Brain microvascular endothelial cell (primary cell): Measurements from ENCODE around the gene ADAMTS18.
"Not testable (repeated sequence)": the region's sequence is repeated elsewhere in the genome, so short reads cannot be mapped to it uniquely, and the experiment has no call there.

Source experiments
- DNase-seq: peaks from one replicate; pipeline ENCODE4 v3.0.0-alpha.2; 2020
- H3K27ac ChIP-seq: fragments of 250-450 bp; sonication (Bioruptor Pico); 2 replicates; pipeline ENCODE4 v1.5.1; 2020; ENCODE audit warnings: mild to moderate bottlenecking, moderate library complexity
- H3K27me3 ChIP-seq: fragments of 250-450 bp; sonication (Bioruptor Pico); replicated peaks from 2 replicates; pipeline ENCODE4 v1.5.1; 2020; ENCODE audit warnings: mild to moderate bottlenecking
- H3K36me3 ChIP-seq: fragments of 250-450 bp; sonication (Bioruptor Pico); replicated peaks from 2 replicates; pipeline ENCODE4 v1.5.1; 2020; ENCODE audit warnings: mild to moderate bottlenecking
- H3K4me3 ChIP-seq: 2 replicates; pipeline ENCODE4 v1.5.1; 2011; ENCODE audit warnings: low read depth, mild to moderate bottlenecking, control low read depth, low read length, moderate library complexity
- CTCF ChIP-seq: IDR thresholded peaks from 2 replicates; pipeline ENCODE4 v1.5.1; 2011; ENCODE audit warnings: low read depth, mild to moderate bottlenecking, moderate library complexity, low read length, control low read depth, inconsistent platforms; ENCODE audit errors: missing control alignments
- in situ Hi-C: cut with HindIII; loops from 2 replicates; pipeline ENCODE4 v1.10.0; 2017; ENCODE audit warnings: low sequenced_read_pairs, low pct_ligation_motif_present

ADAMTS18 gene

GRCh38 chr16:77277141-77277540, 157.7 kb downstream of the ADAMTS18 start:
- Histone ChIP-seq H3K27me3 (no peaks in the 10 kb centered on the region), H3K27ac (no peak overlapping the region), H3K36me3 (no peaks in the 10 kb centered on the region), H3K4me3 (no peak overlapping the region)
- no peak for TF ChIP-seq CTCF
- DNase-seq = no peak
- in situ Hi-C loops = no loop called here

GRCh38 chr16:77276661-77277060, 158.2 kb downstream of the ADAMTS18 start:
- no peak overlapping the region for H3K4me3 ChIP-seq
- no peaks in the 10 kb centered on the region for H3K27me3 ChIP-seq
- DNase-seq = no peak
- H3K36me3 ChIP-seq = no peaks in the 10 kb centered on the region
- H3K27ac ChIP-seq = no peak overlapping the region
- no peak for TF ChIP-seq CTCF
- in situ Hi-C loops = no loop called here

- H3K4me3 ChIP-seq, H3K27me3 ChIP-seq, DNase-seq, H3K36me3 ChIP-seq, in situ Hi-C loops, H3K27ac ChIP-seq: not testable (repeated sequence)
Observed at GRCh38 chr16:77275303-77275702, 159.5 kb downstream of the ADAMTS18 start.

- in situ Hi-C loops = no loop called here
- Histone ChIP-seq H3K4me3 (no peak overlapping the region), H3K36me3 (no peaks in the 10 kb centered on the region), H3K27ac (no peak overlapping the region), H3K27me3 (no peaks in the 10 kb centered on the region)
- TF ChIP-seq CTCF = no peak
- no peak for DNase-seq
Observed at GRCh38 chr16:77273815-77274214, 161.0 kb downstream of the ADAMTS18 start.

- in situ Hi-C loops = no loop called here
- no peaks in the 10 kb centered on the region for H3K36me3 ChIP-seq
- no peak overlapping the region for H3K4me3 ChIP-seq
- no peak for TF ChIP-seq CTCF
- no peaks in the 10 kb centered on the region for H3K27me3 ChIP-seq
- no peak for DNase-seq
- no peak overlapping the region for H3K27ac ChIP-seq
Observed at GRCh38 chr16:77271532-77272426, 163.1 kb downstream of the ADAMTS18 start.

GRCh38 chr16:77266185-77266584, 168.6 kb downstream of the ADAMTS18 start:
- in situ Hi-C loops, H3K27ac ChIP-seq, DNase-seq, H3K36me3 ChIP-seq, H3K4me3 ChIP-seq, H3K27me3 ChIP-seq: not testable (repeated sequence)

GRCh38 chr16:77262971-77263370, 171.9 kb downstream of the ADAMTS18 start:
- Histone ChIP-seq H3K36me3 (no peaks in the 10 kb centered on the region), H3K4me3 (no peak overlapping the region), H3K27ac (no peak overlapping the region), H3K27me3 (no peaks in the 10 kb centered on the region)
- no peak for TF ChIP-seq CTCF
- no peak for DNase-seq
- in situ Hi-C loops = no loop called here
